Embryonic facial prominence (tissue), 1 donor: Measurements from ENCODE around the gene PIGR.

ENCODE experiments used
- DNase-seq: peaks from one replicate; pipeline ENCODE4 v3.0.0-alpha.2; 2016; ENCODE audit errors: extremely low spot score

Gene PIGR

DNA sequence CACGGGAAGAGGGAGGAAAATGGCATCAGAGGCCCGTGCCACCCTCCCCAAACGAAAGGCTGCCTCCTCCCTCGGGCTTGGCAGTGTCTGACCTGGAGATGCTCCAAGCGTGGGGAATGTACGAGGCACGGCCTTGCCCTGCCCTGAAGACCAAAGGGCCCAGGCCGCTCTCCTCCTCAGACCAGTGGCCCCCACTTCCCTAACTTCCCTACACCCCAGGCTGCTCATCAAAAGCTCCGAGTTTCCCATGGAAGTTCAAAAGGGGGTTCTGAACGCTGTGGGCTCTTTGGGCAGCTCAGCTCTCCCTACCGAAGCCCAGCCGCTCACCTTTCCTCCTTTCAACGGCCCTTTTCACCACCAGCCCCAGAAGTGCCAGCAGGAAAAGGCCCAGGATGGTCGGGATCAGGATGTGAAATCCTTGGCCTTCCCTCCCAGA is 36.4 kb downstream of the PIGR start:
- no peak for DNase-seq

DNA sequence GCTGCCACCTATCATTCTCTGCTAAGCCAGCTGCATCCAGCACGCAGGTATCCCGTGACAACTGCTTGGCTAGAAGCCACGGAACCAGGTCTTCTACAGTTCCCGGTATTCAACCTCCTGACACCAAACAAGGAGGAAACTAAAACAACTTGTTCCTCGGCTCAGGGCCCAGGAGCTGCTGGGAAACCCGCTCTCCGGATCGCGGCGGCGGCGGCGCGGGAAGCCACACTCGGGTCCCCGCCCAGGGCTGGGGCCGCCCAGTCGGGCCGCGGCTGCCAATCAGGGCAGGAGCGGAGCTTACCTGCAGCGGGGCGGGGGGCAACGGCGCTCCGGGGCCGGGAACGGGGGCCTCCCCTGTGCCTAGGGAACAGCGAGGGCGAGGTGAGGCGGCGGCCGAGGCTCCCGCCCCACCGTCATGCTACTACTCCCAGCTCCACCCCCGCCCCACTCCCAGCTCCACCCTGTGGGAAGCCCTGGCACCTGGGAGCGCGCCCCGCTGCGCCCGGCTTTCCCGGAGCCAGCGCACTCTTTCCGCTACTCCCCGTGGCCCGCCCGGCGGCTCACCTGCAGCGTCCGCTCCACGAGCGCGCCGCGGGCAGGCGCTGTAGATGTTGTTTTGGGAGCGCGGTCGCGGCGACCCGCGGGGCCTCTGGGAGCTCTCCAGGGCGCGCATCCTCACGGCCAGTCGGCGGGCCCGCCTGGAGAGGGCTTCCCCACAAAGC is 36.9 kb downstream of the PIGR start:
- peak; percentile 46 for DNase-seq

- no peak for DNase-seq
Observed at GRCh38 chr1:206908038-206908437, 38.2 kb downstream of the PIGR start.

- DNase-seq: no peak
Observed at GRCh38 chr1:206907304-206907991, 38.8 kb downstream of the PIGR start.

DNA sequence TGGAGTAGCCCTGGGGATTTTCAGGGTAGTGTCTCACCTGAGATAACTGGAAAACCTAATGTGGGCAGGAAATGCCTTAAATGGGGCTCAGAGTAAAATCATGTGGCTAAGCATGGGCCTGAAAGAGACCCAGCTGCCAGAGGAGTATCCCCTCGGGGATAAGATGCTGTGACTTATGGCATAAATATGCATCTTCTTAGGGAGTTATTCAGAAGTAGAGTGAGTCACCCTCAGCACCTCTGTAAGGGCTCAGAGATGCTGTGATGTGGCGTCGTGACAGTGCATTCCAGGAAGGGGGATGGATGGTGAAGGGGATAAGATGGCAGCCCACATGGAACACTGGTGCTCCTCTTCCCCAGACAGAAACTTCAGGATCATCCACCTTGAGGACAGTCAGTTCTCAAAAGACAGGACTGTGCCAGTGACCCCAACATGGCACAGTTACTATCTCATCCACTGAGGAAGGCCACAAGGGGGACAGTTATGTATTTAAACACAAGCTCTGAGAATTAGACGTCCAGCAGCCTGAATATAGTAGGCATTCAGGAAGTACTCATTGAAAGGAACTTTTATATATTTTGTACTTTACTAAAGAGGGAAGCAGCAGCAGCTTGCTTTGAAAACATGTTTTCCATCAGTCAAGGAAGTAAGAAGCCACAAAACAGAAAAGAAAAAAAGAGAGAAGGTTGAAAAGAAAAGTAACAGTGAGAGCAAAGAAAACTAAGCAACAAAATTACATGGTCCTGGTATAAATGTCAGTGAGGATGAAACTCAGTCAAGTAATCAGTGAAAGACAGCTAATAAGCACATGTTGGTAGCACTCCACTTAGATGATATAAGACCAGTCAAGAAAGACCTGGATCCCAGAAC is 40.7 kb downstream of the PIGR start:
- no peak for DNase-seq

DNA sequence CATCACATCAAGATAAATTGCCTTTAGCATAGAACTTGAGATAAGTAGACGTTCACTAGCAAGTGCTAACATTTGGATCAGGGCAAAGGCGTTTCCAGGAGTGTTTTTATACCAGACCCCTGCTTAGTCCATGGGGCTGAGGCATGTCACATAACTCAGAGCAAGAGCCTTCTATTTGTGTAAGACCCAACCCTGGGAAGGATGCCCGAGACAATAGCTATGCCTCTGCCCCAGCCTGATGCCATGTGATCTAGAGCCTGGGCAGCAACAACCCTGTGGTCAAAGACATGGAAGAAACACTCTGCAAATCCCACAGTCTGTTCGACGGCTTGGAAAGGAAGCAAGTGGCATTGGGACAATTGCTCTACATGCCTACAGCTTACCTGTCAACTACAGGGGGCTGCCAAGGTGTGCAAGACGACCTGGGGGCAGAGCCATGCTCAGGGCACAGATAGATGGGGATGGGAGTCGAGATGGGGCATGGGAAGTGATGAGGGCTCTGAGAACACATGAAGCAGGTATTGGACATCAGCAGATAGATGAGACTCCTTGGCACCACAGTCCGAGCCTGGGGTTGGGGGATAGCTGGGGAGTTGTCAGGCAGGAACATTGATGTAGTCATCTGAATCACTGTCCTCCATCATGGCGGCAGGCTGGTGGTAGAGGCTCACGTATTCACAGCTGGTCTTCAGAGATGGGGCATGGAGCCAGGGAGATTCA is 41.7 kb downstream of the PIGR start:
- DNase-seq: no peak

GRCh38 chr1:206903687-206904086 is 42.6 kb downstream of the PIGR start:
- DNase-seq: no peak

- DNase-seq: no peak
Observed at GRCh38 chr1:206902702-206903101, 43.6 kb downstream of the PIGR start.

- no peak for DNase-seq
Observed at GRCh38 chr1:206901944-206902343, 44.3 kb downstream of the PIGR start.

GRCh38 chr1:206900149-206900548 is 46.1 kb downstream of the PIGR start:
- DNase-seq: no peak

DNA sequence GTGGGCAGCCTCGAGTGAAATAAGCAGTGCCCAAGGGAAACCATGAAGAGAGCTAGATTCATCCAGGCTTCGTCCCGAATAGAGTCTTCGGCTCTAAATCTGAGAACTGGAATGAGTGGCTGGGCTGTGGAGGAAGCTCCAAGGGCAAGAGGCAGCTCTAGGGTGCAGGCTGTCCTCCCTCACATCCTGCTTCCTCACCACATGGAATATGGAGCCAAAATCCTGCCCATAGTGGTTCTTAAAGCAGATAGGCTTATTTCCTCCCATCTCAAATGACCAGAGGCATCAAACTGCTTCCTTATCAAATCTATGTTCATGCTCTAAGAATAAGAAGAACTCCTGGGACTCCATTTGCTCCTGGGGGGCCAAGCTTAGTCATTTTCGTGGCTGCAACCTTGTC is 46.5 kb downstream of the PIGR start:
- DNase-seq: no peak

DNA sequence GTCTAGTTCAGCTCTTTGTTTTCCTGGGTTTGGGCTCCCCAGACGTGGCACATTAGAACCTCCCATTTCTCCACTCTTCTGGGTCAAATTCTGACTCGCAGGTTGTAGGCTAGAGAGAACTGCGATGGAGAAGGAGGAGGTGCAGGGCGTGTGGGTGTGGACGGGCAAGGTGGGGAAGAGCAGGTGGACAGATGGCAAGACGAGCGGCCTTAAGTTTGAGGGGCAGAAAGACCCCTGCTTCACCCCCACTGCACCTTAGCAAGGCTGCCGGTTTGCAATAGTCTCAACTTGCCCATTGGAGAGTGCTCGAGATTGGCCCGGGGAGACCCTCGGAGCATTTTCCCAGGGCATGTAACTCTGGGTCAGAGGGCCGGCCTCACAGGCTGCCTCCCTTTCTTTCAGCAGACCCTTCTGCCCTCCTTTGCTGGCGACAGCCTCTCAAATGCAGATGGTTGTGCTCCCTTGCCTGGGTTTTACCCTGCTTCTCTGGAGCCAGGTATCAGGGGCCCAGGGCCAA is 47.3 kb downstream of the PIGR start:
- no peak for DNase-seq

DNA sequence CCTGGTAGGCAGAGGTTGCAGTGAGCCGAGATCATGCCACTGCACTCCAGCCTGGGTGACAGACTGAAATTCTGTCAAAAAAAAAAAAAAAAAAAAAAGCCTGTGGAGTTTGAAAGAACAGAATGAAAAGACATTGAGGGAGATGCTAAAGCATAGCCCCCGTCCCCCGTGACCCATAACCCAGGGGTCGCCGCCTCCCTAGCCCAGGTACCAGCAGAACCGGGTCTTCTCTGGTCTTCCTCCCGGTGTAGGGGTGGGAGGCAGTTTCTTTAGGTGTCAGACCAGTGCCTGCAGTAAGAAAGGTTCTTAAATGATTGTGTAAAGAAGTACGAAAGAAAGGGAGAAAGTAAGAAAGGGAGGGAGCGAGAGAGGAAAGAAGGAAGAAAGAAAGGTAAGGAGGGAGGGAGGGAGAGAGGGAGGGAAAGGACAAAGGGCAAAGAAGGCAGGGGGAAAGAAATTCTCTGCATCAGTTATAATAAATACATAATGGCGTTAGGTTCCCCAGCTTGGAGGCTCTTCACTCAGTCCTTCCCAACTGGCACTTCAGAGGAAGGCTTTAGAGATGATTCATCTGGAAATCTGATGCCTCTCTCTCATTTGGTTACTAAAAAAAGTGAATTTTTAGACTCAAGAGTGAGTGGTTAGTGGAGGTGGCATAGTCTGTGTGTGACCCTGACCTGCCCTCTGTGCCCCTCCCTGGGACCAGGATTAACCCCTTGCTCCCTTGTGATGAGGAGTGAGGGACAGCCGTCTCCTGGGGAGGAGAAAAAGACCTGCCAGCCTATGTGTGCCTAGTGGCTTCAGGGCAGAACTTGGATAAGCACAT is 48.0 kb downstream of the PIGR start:
- DNase-seq: no peak

GRCh38 chr1:206897175-206897574 is 49.1 kb downstream of the PIGR start, which contains the start of gene IL24:
IL24 (plus strand) TSS chr1:206897443; CDS start chr1:206897833, 390 bp downstream.
- DNase-seq: no peak

DNA sequence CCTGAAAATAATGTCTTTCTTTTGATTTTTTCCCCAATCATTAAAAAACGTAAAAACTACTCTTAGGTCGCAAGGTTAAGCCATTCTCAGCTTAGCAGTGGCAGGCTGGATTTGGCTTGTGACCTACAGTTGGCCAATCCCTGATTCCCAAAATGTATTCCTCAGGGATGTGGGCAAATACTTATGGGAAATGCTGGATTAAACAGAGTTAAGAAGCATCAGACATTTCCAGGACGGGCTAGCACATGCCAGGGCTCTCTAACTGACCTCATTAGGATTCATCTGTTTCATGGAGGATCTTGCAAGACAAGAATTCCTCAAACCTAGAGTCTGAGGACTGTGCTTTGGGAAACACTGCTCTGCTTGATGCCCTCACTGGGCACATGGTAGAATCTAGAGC is 50.0 kb downstream of the PIGR start:
- DNase-seq: no peak

DNA sequence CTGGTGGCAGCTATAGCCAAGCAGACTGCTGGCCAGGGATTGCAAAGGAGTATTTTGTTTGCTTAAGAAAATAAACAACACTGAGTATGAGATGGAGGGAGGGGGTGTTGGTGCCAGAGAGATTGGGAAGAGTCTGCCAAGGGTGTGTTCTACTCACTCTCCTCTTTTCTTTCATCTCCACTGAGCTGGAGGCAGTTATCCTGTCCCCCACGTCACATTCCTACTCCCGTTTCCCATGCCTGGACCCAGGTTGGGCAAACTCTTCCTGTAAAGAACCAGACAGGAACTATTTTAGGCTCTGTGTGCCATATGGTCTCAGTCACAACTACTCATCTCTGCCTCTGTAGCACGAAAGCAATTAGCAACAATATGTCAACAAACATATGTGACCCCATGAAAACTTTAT is 50.4 kb downstream of the PIGR start:
- DNase-seq: no peak

DNA sequence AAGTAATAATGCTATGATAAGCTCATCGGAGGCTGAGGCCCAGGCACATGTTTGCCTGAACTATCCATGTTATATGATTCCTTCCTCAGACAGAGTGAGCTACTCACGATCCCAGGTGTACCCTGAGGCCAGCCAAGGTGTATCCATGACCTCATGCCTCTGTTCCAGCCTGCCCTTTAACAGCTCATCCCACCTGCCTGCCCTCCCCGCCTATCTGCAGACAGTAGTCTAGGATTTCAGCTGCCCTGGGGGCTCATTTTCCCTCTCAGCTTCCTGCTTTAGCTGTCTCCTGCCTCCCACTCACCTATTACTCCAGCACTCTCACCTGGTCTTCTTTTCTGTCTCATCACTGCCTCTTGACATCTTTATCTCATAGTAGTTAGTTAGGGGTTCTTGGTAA is 50.9 kb downstream of the PIGR start:
- no peak for DNase-seq

GRCh38 chr1:206893380-206893779 is 52.9 kb downstream of the PIGR start:
- no peak for DNase-seq

DNA sequence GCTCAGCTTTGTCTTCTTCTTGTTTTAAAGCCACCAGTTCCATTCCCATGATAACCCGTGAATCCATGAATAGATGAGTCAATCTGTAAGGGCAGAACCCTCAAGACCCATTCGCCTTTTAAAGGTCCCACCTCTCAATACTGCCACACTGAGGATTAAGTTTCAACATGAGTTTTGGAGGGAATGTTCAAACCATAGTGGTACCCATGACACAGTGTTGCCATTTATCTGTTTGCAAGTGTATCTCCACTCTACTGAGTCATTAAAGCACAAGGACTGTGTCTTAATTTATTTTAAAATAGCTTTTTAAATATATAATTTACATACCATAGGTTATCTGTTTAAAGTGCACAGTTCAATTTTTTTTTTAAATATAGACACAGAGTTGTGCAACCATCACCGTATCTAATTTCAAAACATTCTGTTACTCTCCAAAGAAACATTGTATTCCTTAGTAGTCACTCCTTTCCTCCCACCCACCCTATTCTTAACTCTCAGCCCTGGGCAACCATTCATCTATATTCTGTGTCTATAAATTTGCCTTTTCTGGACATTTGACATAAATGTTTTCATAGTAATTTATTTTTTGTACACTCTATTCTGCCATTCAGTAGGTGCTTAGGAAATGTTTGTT is 53.8 kb downstream of the PIGR start:
- no peak for DNase-seq

- DNase-seq: no peak
Observed at GRCh38 chr1:206891412-206891811, 54.9 kb downstream of the PIGR start.
